HEK293 (cell line): ENCODE data around the gene FALEC.

ENCODE experiments used
- CTCF ChIA-PET: fragments of 350-600 bp; formaldehyde crosslinking; extraction: SDS; loops from one replicate; lab custom pipeline; 2021; ENCODE audit warnings: antibody characterized with exemption; lab: Yijun Ruan, JAX
- POLR2A ChIA-PET: fragments of 300-600 bp; formaldehyde crosslinking; extraction: SDS; loops from one replicate; lab custom pipeline; 2020; ENCODE audit warnings: antibody characterized with exemption, inconsistent platforms; lab: Yijun Ruan, JAX
- H3K27ac ChIP-seq: fragments of 200-500 bp; sonication (Bioruptor generic); 2 replicates; pipeline ENCODE4 v1.5.1; 2014; ENCODE audit warnings: low read depth, low read length, control low read depth, inconsistent platforms; ENCODE audit errors: extremely low read depth
- H3K36me3 ChIP-seq, 2 experiments: fragments of 200-500 bp in 1 of 2; sonication (Bioruptor generic) in 1 of 2; 1 replicate in 1 of 2; 2 replicates in 1 of 2; pipeline ENCODE4 v1.5.1; 2014 to 2017; ENCODE audit warnings: inconsistent platforms in 2 of 2, low read length in 2 of 2; ENCODE audit not compliant: control insufficient read depth in 2 of 2, insufficient read depth in 1 of 2
- H3K4me1 ChIP-seq: fragments of 200-500 bp; sonication (Bioruptor generic); 2 replicates; pipeline ENCODE4 v1.5.1; 2014; ENCODE audit warnings: mild to moderate bottlenecking, low read length, inconsistent platforms; ENCODE audit not compliant: control insufficient read depth, insufficient read depth
- H3K4me3 ChIP-seq: 2 replicates; pipeline ENCODE4 v1.5.1; 2011; ENCODE audit warnings: low read depth, mild to moderate bottlenecking, control low read depth, low read length, moderate library complexity
- H3K9me3 ChIP-seq: fragments of 200-500 bp; sonication (Bioruptor generic); 2 replicates; pipeline ENCODE4 v1.5.1; 2014; ENCODE audit warnings: low read depth, low read length, inconsistent platforms; ENCODE audit not compliant: control insufficient read depth, insufficient read depth
- PATZ1 ChIP-seq: fragments of 450-650 bp; formaldehyde crosslinking; IDR thresholded peaks from 2 replicates; pipeline ENCODE4 v1.5.1; 2016; ENCODE audit warnings: missing biosample characterization, missing genetic modification characterization
- YY1 ChIP-seq: fragments of 450-650 bp; formaldehyde crosslinking; IDR thresholded peaks from 2 replicates; pipeline ENCODE4 v1.5.1; 2018; ENCODE audit warnings: missing biosample characterization, missing genetic modification characterization
- ZNF335 ChIP-seq: fragments of 450-650 bp; formaldehyde crosslinking; conservative IDR thresholded peaks from 2 replicates; pipeline ENCODE4 v1.5.1; 2016; ENCODE audit warnings: missing biosample characterization, missing genetic modification characterization
- ZNF341 ChIP-seq: fragments of 450-650 bp; formaldehyde crosslinking; IDR thresholded peaks from 2 replicates; pipeline ENCODE4; 2016; ENCODE audit warnings: low read depth, missing biosample characterization, missing genetic modification characterization
- ZNF398 ChIP-seq: fragments of 450-650 bp; formaldehyde crosslinking; IDR thresholded peaks from 2 replicates; pipeline ENCODE4 v1.5.1; 2017; ENCODE audit warnings: missing biosample characterization, missing genetic modification characterization
- ZNF600 ChIP-seq: fragments of 450-650 bp; formaldehyde crosslinking; IDR thresholded peaks from 2 replicates; pipeline ENCODE4 v1.5.1; 2016; ENCODE audit warnings: missing biosample characterization, missing genetic modification characterization
- ZNF629 ChIP-seq: fragments of 450-650 bp; formaldehyde crosslinking; IDR thresholded peaks from 2 replicates; pipeline ENCODE4 v1.5.1; 2017; ENCODE audit warnings: missing biosample characterization, missing genetic modification characterization
- ZNF692 ChIP-seq: fragments of 450-650 bp; formaldehyde crosslinking; IDR thresholded peaks from 2 replicates; pipeline ENCODE4 v1.5.1; 2016; ENCODE audit warnings: missing biosample characterization, missing genetic modification characterization
- TF ChIP-seq, protein P1 (sequence below): fragments of 450-650 bp; formaldehyde crosslinking; IDR thresholded peaks from 2 replicates; pipeline ENCODE4 v1.5.1; 2016; ENCODE audit warnings: missing biosample characterization, missing genetic modification characterization
- TF ChIP-seq, protein P2 (sequence below): fragments of 450-650 bp; formaldehyde crosslinking; IDR thresholded peaks from 2 replicates; pipeline ENCODE4 v1.5.1; 2016; ENCODE audit warnings: missing biosample characterization, missing genetic modification characterization

Gene FALEC

GRCh38 chr1:150529017-150529416 is 13.5 kb downstream of the FALEC start:
- H3K27ac ChIP-seq: no peak overlapping the region
- H3K9me3 ChIP-seq: no peaks in the 10 kb centered on the region
- TF ChIP-seq PATZ1 (tag by site-specific recombination): no peak
- TF ChIP-seq, protein P1, sequence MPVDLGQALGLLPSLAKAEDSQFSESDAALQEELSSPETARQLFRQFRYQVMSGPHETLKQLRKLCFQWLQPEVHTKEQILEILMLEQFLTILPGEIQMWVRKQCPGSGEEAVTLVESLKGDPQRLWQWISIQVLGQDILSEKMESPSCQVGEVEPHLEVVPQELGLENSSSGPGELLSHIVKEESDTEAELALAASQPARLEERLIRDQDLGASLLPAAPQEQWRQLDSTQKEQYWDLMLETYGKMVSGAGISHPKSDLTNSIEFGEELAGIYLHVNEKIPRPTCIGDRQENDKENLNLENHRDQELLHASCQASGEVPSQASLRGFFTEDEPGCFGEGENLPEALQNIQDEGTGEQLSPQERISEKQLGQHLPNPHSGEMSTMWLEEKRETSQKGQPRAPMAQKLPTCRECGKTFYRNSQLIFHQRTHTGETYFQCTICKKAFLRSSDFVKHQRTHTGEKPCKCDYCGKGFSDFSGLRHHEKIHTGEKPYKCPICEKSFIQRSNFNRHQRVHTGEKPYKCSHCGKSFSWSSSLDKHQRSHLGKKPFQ (tag by site-specific recombination): 0 out of 2 replicates have a peak, but pooled peaks have one; percentile 12
- ChIA-PET POLR2A (interaction anchor here (1.0 kb wide), 1 partner anchor 13 kb away, joined by 3 read pairs; the partner anchor contains the start of gene FALEC), CTCF (interaction anchor here (0.6 to 1.5 kb wide), 4 partner anchors 13 to 1317 kb away, joined by 3 to 4 read pairs (median 4); no protein-coding TSS in a partner anchor)
- H3K4me1 ChIP-seq: no peaks in the 10 kb centered on the region
- no peaks in the 10 kb centered on the region for H3K36me3 ChIP-seq
- H3K4me3 ChIP-seq: no peak overlapping the region

DNA sequence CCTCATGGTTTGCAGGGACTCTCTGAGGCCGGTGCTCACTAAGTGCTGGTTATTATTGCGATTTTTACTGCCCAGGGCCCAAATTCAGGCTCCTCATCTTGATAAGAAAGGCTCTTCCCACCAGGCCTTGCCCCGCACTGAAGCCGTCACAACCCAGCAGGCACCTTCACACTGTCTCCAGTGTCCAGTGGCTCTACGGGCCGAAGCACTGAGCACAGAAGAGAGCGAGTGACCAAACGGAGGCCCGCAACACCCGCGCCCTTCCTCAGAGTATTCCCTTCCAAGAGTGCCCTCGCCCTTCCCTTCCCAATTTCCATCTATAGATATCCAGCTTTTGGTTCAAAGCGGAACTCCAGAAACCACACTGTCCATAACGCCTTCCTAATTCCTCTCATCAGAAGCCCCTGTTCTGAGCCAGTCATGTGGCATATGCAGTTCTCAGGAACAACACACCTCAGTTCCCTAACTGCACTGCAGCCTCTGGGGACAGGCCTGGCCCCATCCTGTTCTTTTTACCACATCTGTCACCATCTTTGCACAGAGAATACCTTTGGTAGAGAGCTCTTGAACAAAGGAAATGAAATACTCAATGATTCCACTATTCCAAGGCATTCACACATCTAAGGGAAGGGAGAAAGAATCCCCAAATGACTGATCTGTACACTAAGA is 15.1 kb downstream of the FALEC start:
- Histone ChIP-seq H3K4me3 (no peak overlapping the region), H3K4me1 (no peaks in the 10 kb centered on the region), H3K9me3 (no peaks in the 10 kb centered on the region), H3K36me3 (no peaks in the 10 kb centered on the region), H3K27ac (no peak overlapping the region)
- TF ChIP-seq ZNF600 (tag by site-specific recombination): peak; percentile 48; the same call in 1 of the 2 replicates
- TF ChIP-seq YY1 (tag by site-specific recombination): no peak
- ChIA-PET POLR2A (no interaction called here), CTCF (interaction anchor here (0.5 to 5.5 kb wide), 6 partner anchors 12 to 361 kb away, joined by 3 to 50 read pairs (median 4); partner anchors contain the start of genes FALEC and TARS2)

- H3K36me3 ChIP-seq: no peaks in the 10 kb centered on the region
- H3K4me3 ChIP-seq: no peak overlapping the region
- H3K4me1 ChIP-seq: no peaks in the 10 kb centered on the region
- H3K27ac ChIP-seq: no peak overlapping the region
- TF ChIP-seq ZNF398 (tag by site-specific recombination) (no peak), ZNF335 (tag by site-specific recombination) (peak; percentile 68), ZNF341 (tag by site-specific recombination) (0 out of 2 replicates have a peak, but pooled peaks have one; percentile 16), ZNF692 (tag by site-specific recombination) (no peak), ZNF629 (tag by site-specific recombination) (no peak)
- TF ChIP-seq, protein P2, sequence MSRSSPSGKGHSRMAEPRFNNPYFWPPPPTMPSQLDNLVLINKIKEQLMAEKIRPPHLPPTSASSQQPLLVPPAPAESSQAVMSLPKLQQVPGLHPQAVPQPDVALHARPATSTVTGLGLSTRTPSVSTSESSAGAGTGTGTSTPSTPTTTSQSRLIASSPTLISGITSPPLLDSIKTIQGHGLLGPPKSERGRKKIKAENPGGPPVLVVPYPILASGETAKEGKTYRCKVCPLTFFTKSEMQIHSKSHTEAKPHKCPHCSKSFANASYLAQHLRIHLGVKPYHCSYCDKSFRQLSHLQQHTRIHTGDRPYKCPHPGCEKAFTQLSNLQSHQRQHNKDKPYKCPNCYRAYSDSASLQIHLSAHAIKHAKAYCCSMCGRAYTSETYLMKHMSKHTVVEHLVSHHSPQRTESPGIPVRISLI (tag by site-specific recombination): 0 out of 2 replicates have a peak, but pooled peaks have one; percentile 4
- TF ChIP-seq, all 188 proteins: peak for 3
- ChIA-PET CTCF (interaction anchor here (0.6 to 8.5 kb wide), 21 partner anchors 11 to 447 kb away, joined by 3 to 54 read pairs (median 5); partner anchors contain the start of genes FALEC and TARS2), POLR2A (interaction anchor here (0.5 to 1.3 kb wide), 4 partner anchors 17 to 300 kb away, joined by 3 to 6 read pairs (median 5); partner anchors contain the start of gene FALEC)
- no peaks in the 10 kb centered on the region for H3K9me3 ChIP-seq
These were observed 17.3 kb downstream of the FALEC start for GRCh38 chr1:150532860-150533259.
